Adrenal gland (tissue), 12 donors: ENCODE measurements around the gene PAX7. TPM values are rescaled to one million over a fixed set of nuclear protein-coding genes. Genes with fewer than 3 reads are reported as not detected.

ENCODE experiments used
- DNase-seq, 7 donors: peaks; one replicate each; pipeline ENCODE4 v3.0.0-alpha.2; 2019 to 2020
- H3K27ac ChIP-seq, 5 donors: fragments of 200-600 bp; sonication (generic) in 4 of 5; 1 replicate in 3 of 5; 2 replicates in 2 of 5; pipeline versions ENCODE4 v1.5.1 to v1.8.0; 2016 to 2020; ENCODE audit warnings: mild to moderate bottlenecking in 1 of 5
- H3K27me3 ChIP-seq: fragments of 200-600 bp; 2 replicates; pipeline ENCODE4 v1.8.0; 2021
- H3K36me3 ChIP-seq, 2 donors: fragments of 200-600 bp; replicated peaks in 1 of 2; 1 replicate in 1 of 2; 2 replicates in 1 of 2; pipeline versions ENCODE4 v1.5.1 to v1.8.0; 2018 to 2022
- H3K4me1 ChIP-seq, 2 donors: fragments of 200-600 bp; replicated peaks in 1 of 2; 1 replicate in 1 of 2; 2 replicates in 1 of 2; pipeline versions ENCODE4 v1.5.1 to v1.8.0; 2018 to 2021
- H3K4me3 ChIP-seq, 4 donors: fragments of 200-600 bp; sonication (generic) in 3 of 4; one replicate each; pipeline ENCODE4 v1.5.1; 2016 to 2018
- H3K9me3 ChIP-seq, 3 donors: fragments of 200-600 bp; sonication (generic) in 1 of 3; replicated peaks in 1 of 3; 1 replicate in 2 of 3; 2 replicates in 1 of 3; pipeline versions ENCODE4 v1.5.1 to v1.8.0; 2016 to 2021
- POLR2A ChIP-seq, 2 donors: fragments of 450-650 bp; IDR thresholded peaks; one replicate each; pipeline ENCODE4 v1.6.1; 2017; ENCODE audit warnings: antibody characterized with exemption in 2 of 2, mild to moderate bottlenecking in 2 of 2, moderate library complexity in 1 of 2
- WGBS, 4 donors: extraction: QIAGEN DNeasy Blood & Tissue Kit in 2 of 4; methylation state at CpG; one replicate each; pipeline versions ENCODE4 v1.1.5 to v1.1.7; 2013 to 2017; 5-methylcytosine and 5-hydroxymethylcytosine counted together
- intact Hi-C, 2 donors: fragments of 100-400 bp; cut with DNase I; formaldehyde crosslinking; loops; one replicate each; pipeline versions ENCODE4 v1.14.1 to v1.15.0; 2022 to 2023
- polyA plus RNA-seq, 3 donors: library from polyadenylated mRNA; stranded (reverse); fragments of 200-250 nt in 2 of 3; fragments of 350-450 nt in 1 of 3; fragmentation: Illumina TruSeq in 1 of 3; extraction: RNeasy Lipid Tissue Mini Kit (QIAGEN cat#74804) in 1 of 3; gene quantifications; one replicate each; pipeline ENCODE4 v1.2.3, GENCODE V29; 2013 to 2014
- small RNA-seq, 2 donors: library from RNA; depleted of rRNA; stranded (forward); fragments of <200 nt; gene quantifications; one replicate each; pipeline ENCODE3, GENCODE V24; 2016
- total RNA-seq, 9 donors: library from RNA; depleted of rRNA in 4 of 9; stranded (reverse); fragments of >200 nt in 4 of 9; fragments of 120-200 nt in 1 of 9; fragmentation: NEBNext Ultra II Directional in 1 of 9; extraction: Animal tissue kit (Norgen Biotek cat#: 25700) in 1 of 9; gene quantifications; one replicate each; pipeline versions ENCODE4 v1.1.0 to v1.2.4, GENCODE V29; 2013 to 2023
- TF ChIP-seq, protein P1 (sequence below), 6 experiments: fragments of 450-650 bp in 4 of 6; fragments of 200-600 bp in 2 of 6; sonication (generic) in 1 of 6; IDR thresholded peaks; 1 replicate in 5 of 6; 2 replicates in 1 of 6; pipeline versions ENCODE4 v1.5.1 to v1.8.0; 2016 to 2021; ENCODE audit warnings: antibody characterized with exemption in 6 of 6, mild to moderate bottlenecking in 2 of 6, moderate library complexity in 1 of 6
- donor health status: healthy with polysubstance abuse.
- donor health status: Bipolar disorder and iron deficiency.
- donor health status: DM: yes; HTN: yes; CAD: no.
- donor health status: DM: no; HTN: no; CAD: no.
- donor health status: DM: no; HTN: no; CAD: no.
- donor health status: DM: yes; HTN: yes; CAD: no.

PAX7 gene
- total and polyA plus RNA-seq, 12 donors: not detected

DNA sequence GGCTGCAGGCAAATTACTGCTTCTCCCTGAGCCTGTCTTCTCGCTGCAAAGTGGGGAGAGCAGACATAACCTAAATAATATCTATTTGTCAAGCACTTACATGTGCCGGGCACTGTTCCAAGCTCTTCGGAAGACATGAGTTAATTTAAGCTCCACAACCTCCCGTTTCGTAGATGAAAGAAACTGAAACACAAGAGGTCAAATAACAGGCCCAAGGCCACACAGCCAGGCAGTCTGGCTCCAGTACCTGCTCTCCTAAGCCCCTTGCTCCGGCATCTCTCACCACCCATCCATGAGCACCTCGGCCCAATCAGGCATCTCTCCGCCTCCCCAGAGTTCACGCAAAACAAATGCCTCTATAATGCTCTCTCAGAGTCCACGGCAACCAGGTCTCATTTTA, 163.4 kb downstream of the PAX7 start:
- peak in 2 of 7 donors; percentile 26 to 28 for DNase-seq
- no peaks in the 10 kb centered on the region for H3K27me3 ChIP-seq
- intact Hi-C loops: no loop called here

DNA sequence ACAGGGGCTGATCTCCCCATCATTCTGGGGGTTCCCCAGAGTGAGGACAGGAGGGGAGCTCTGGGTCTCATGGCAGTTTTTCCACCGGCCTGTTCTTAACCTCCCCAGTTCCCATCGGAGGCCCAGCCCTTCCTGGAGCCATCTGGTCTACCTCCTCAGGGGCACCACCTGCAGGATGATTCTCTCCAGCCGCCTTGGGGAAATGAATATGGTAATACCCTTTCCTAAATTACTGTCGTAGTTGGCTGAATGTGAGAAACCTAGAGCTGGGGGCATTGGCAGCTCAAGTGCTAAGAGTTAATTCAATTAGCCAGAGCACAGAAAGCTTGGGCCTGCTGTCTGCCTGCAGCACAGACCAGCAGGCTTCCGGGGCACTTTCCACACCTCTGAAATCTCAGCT, 163.9 kb downstream of the PAX7 start:
- WGBS, 4 donors: 61 to 84% (median 66%) methylated on average over 5 of the region's 5 CpGs
- TF ChIP-seq, protein P1, sequence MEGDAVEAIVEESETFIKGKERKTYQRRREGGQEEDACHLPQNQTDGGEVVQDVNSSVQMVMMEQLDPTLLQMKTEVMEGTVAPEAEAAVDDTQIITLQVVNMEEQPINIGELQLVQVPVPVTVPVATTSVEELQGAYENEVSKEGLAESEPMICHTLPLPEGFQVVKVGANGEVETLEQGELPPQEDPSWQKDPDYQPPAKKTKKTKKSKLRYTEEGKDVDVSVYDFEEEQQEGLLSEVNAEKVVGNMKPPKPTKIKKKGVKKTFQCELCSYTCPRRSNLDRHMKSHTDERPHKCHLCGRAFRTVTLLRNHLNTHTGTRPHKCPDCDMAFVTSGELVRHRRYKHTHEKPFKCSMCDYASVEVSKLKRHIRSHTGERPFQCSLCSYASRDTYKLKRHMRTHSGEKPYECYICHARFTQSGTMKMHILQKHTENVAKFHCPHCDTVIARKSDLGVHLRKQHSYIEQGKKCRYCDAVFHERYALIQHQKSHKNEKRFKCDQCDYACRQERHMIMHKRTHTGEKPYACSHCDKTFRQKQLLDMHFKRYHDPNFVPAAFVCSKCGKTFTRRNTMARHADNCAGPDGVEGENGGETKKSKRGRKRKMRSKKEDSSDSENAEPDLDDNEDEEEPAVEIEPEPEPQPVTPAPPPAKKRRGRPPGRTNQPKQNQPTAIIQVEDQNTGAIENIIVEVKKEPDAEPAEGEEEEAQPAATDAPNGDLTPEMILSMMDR (IDR thresholded peaks at IDR 0.05): no peak
- TF ChIP-seq POLR2A (IDR thresholded peaks at IDR 0.05): no peak
- H3K36me3 ChIP-seq: no peaks in the 10 kb centered on the region
- H3K9me3 ChIP-seq: no peaks in the 10 kb centered on the region
- no peaks in the 10 kb centered on the region for H3K4me1 ChIP-seq
- no peak for DNase-seq
- no peaks in the 10 kb centered on the region for H3K27me3 ChIP-seq
- H3K4me3 ChIP-seq: no peak overlapping the region
- intact Hi-C loops: no loop called here
- no peak overlapping the region for H3K27ac ChIP-seq

More for the DNA sequence above, 163.4 kb downstream of the PAX7 start:
- 31 to 42% (median 36%) methylated on average over 9 to 10 of the region's 10 CpGs for WGBS, 4 donors
- Histone ChIP-seq H3K36me3 (no peaks in the 10 kb centered on the region), H3K27ac (no peak overlapping the region), H3K4me1 (no peaks in the 10 kb centered on the region), H3K4me3 (no peak overlapping the region), H3K9me3 (no peaks in the 10 kb centered on the region)
- TF ChIP-seq, protein P1 (IDR thresholded peaks at IDR 0.05): no peak
- no peak for TF ChIP-seq POLR2A (IDR thresholded peaks at IDR 0.05)

DNA sequence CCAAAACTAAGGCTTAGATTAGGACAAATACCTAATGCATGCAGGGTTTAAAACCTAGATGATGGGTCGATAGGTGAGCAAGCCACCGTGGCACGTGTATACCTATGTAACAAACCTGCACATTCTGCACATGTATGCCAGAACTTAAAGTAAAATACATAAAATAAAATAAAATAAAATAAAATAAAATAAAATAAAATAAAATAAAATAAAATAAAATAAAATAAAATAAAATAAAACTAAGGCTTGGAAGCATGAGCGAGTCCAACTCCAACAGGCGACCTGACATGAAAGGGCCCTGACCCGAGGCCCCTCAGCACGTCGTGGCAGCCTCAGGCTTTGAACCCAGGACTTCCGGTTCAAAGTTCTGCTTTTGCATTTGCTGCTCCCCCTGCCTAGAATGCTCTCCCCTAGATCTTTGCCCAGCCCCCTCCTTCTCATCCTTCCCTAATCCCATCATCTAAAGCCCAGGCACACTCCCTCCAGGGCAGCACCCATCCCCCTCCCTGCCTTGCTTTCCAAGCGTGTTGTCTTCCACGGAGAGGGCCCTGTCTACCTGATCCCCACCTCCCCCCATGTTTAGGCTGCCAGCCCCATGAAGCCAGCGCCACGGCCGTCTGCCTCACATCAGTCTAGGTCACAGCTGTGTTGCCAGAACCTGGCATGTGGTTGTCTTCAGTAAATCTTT, 164.5 kb downstream of the PAX7 start:
- no peaks in the 10 kb centered on the region for H3K36me3 ChIP-seq
- TF ChIP-seq POLR2A (IDR thresholded peaks at IDR 0.05): no peak
- TF ChIP-seq, protein P1 (IDR thresholded peaks at IDR 0.05): no peak
- H3K27ac ChIP-seq: no peak overlapping the region
- no peaks in the 10 kb centered on the region for H3K4me1 ChIP-seq
- WGBS, 4 donors: 77 to 81% (median 79%) methylated on average over 14 of the region's 14 CpGs
- intact Hi-C loops: no loop called here
- H3K27me3 ChIP-seq: no peaks in the 10 kb centered on the region
- no peak overlapping the region for H3K4me3 ChIP-seq
- no peak for DNase-seq
- H3K9me3 ChIP-seq: no peaks in the 10 kb centered on the region

- no peaks in the 10 kb centered on the region for H3K4me1 ChIP-seq
- no peak overlapping the region for H3K27ac ChIP-seq
- DNase-seq: no peak
- no peaks in the 10 kb centered on the region for H3K27me3 ChIP-seq
- no peak for TF ChIP-seq POLR2A (IDR thresholded peaks at IDR 0.05)
- TF ChIP-seq, protein P1 (IDR thresholded peaks at IDR 0.05): no peak
- H3K9me3 ChIP-seq: no peaks in the 10 kb centered on the region
- WGBS, 4 donors: 86 to 95% (median 90%) methylated on average over 3 of the region's 3 CpGs
- intact Hi-C loops: no loop called here
- no peaks in the 10 kb centered on the region for H3K36me3 ChIP-seq
- H3K4me3 ChIP-seq: no peak overlapping the region
Observed at GRCh38 chr1:18796950-18797349, 166.3 kb downstream of the PAX7 start.

Small RNAs within 50 kb of the gene (small RNA-seq; reads per million reads assigned to genes)
- gene AL031737.1: 0 reads per million in 2 donors

Other genes starting within 250 kb of the PAX7 start
- not detected for gene KLHDC7A, start 149.9 kb upstream of the PAX7 start, total RNA-seq
- under 1 TPM in 1 of 3 donors, not detected in 2; under 0.01 TPM for gene KLHDC7A, start 149.9 kb upstream of the PAX7 start, polyA plus RNA-seq
- not detected for gene TAS1R2, start 228.8 kb downstream of the PAX7 start, total RNA-seq
- not detected for gene TAS1R2, start 228.8 kb downstream of the PAX7 start, polyA plus RNA-seq